Muscle of leg (tissue), 11 donors: ENCODE results near the gene ACTL10. TPM values are rescaled to one million over a fixed set of nuclear protein-coding genes. Genes with fewer than 3 reads are reported as not detected.
"Not testable (repeated sequence)": the region's sequence is repeated elsewhere in the genome, so short reads cannot be mapped to it uniquely, and the experiment has no call there.

Experiments used
- DNase-seq: peaks from one replicate; pipeline ENCODE4 v3.0.0; 2013
- H3K27ac ChIP-seq: one replicate; pipeline ENCODE4 v1.5.1; 2013; ENCODE audit warnings: mild to moderate bottlenecking, low read length, control low read depth
- H3K27me3 ChIP-seq: one replicate; pipeline ENCODE4 v1.6.1; 2013; ENCODE audit warnings: low read length; ENCODE audit not compliant: control insufficient read depth, insufficient read depth
- H3K36me3 ChIP-seq: one replicate; pipeline ENCODE4 v1.6.1; 2013; ENCODE audit warnings: low read length; ENCODE audit not compliant: control insufficient read depth, insufficient read depth
- H3K4me1 ChIP-seq: one replicate; pipeline ENCODE4 v1.6.1; 2013; ENCODE audit warnings: low read length; ENCODE audit not compliant: control insufficient read depth, insufficient read depth
- H3K4me3 ChIP-seq: one replicate; pipeline ENCODE4 v1.5.1; 2013; ENCODE audit warnings: low read length, control low read depth
- H3K9me3 ChIP-seq: replicated peaks from 2 replicates; pipeline ENCODE4 v1.6.1; 2013; ENCODE audit warnings: low read depth, low read length; ENCODE audit not compliant: control insufficient read depth
- WGBS: methylation state at CpG from one replicate; pipeline ENCODE4 v1.1.5; 2013; ENCODE audit warnings: missing lambda C conversion rate; ENCODE audit not compliant: insufficient coverage; 5-methylcytosine and 5-hydroxymethylcytosine counted together
- polyA plus RNA-seq, 8 donors: library from polyadenylated mRNA; unstranded; fragments of 120-200 nt; gene quantifications; one replicate each; pipeline versions ENCODE4 v1.2.1 to v1.2.3, GENCODE V29; 2013; ENCODE audit warnings: inconsistent platforms in 1 of 8, low replicate concordance in 1 of 8; ENCODE audit not compliant: insufficient read length in 8 of 8, insufficient read depth in 1 of 8
- total RNA-seq: library from RNA; stranded (reverse); fragments of 120-200 nt; gene quantifications from one replicate; pipeline ENCODE4 v1.2.4, GENCODE V29; 2013

The ACTL10 gene
- total and polyA plus RNA-seq, 9 donors: 0.22 to 0.78 (median 0.46) TPM

GRCh38 chr20:33694639-33695012 is 27.9 kb downstream of the ACTL10 start:
- Histone ChIP-seq H3K9me3 (no peaks in the 10 kb centered on the region), H3K27me3 (no peaks in the 10 kb centered on the region), H3K4me1 (peaks cover 28% of the 10 kb centered on the region), H3K4me3 (no peak overlapping the region), H3K36me3 (no peaks in the 10 kb centered on the region), H3K27ac (peak overlapping the region; percentile 81)
- 61% methylated on average over 6 of the region's 6 CpGs for WGBS
- DNase-seq: peak; percentile 56

GRCh38 chr20:33696448-33696847 is 29.7 kb downstream of the ACTL10 start:
- DNase-seq: no peak
- H3K27ac ChIP-seq: no peak overlapping the region
- WGBS: no CpG with 5 or more reads among the region's 4 CpGs
- peaks cover 28% of the 10 kb centered on the region for H3K4me1 ChIP-seq
- no peak overlapping the region for H3K4me3 ChIP-seq
- no peaks in the 10 kb centered on the region for H3K9me3 ChIP-seq
- H3K36me3 ChIP-seq: no peaks in the 10 kb centered on the region
- no peaks in the 10 kb centered on the region for H3K27me3 ChIP-seq

- H3K4me3 ChIP-seq: no peak overlapping the region
- no peaks in the 10 kb centered on the region for H3K27me3 ChIP-seq
- H3K27ac ChIP-seq: peak overlapping the region; percentile 20
- WGBS: 28% methylated on average over 5 of the region's 8 CpGs
- DNase-seq: peak; percentile 90
- H3K9me3 ChIP-seq: no peaks in the 10 kb centered on the region
- H3K36me3 ChIP-seq: no peaks in the 10 kb centered on the region
- peaks cover 28% of the 10 kb centered on the region for H3K4me1 ChIP-seq
Measured at GRCh38 chr20:33697129-33697528, 30.4 kb downstream of the ACTL10 start.

- peaks cover 29% of the 10 kb centered on the region for H3K4me1 ChIP-seq
- WGBS: no CpG with 5 or more reads among the region's 27 CpGs
- H3K27me3 ChIP-seq, DNase-seq, H3K9me3 ChIP-seq, H3K4me3 ChIP-seq, H3K36me3 ChIP-seq, H3K27ac ChIP-seq: not testable (repeated sequence)
Measured at GRCh38 chr20:33698966-33699365, 32.2 kb downstream of the ACTL10 start.

GRCh38 chr20:33700696-33701441 is 34.1 kb downstream of the ACTL10 start:
- H3K27me3 ChIP-seq, H3K27ac ChIP-seq, H3K36me3 ChIP-seq, H3K4me3 ChIP-seq, H3K9me3 ChIP-seq, DNase-seq: not testable (repeated sequence)
- peaks cover 14% of the 10 kb centered on the region for H3K4me1 ChIP-seq
- 94% methylated on average over 30 of the region's 45 CpGs for WGBS

DNA sequence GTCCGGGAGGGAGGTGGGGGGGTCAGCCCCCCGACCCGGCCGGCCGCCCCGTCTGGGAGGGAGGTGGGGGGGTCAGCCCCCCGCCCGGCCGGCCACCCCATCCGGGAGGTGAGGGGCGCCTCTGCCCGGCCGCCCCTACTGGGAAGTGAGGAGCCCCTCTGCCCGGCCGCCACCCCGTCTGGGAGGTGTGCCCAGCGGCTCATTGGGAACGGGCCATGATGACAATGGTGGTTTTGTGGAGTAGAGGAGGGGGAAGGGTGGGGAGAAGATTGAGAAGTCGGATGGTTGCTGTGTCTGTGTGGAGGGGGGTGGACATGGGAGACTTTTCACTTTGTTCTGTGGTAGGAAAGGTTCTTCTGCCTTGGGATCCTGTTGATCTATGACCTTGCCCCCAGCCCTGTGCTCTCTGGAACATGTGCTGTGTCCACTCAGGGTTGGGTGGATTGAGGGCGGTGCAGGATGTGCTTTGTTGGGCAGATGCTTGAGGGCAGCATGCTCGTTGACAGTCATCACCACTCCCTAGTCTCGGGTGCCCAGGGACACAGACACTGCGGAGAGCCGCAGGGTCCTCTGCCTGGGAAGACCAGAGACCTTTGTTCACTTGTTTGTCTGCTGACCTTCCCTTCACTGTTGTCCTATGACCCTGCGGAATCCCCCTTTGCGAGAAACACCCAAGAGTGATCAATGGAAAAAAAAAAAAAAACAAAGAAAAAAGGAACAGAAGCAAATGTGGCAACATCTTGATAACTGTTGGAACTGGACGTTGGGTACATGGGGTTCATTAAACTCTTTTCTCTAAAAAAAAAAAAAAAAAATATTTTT is 35.1 kb downstream of the ACTL10 start:
- DNase-seq: no peak
- Histone ChIP-seq H3K27me3 (no peaks in the 10 kb centered on the region), H3K9me3 (no peaks in the 10 kb centered on the region), H3K36me3 (peaks cover under 1% of the 10 kb centered on the region), H3K27ac (no peak overlapping the region), H3K4me3 (no peak overlapping the region), H3K4me1 (peaks cover 13% of the 10 kb centered on the region)
- 94% methylated on average over 19 of the region's 27 CpGs for WGBS

DNA sequence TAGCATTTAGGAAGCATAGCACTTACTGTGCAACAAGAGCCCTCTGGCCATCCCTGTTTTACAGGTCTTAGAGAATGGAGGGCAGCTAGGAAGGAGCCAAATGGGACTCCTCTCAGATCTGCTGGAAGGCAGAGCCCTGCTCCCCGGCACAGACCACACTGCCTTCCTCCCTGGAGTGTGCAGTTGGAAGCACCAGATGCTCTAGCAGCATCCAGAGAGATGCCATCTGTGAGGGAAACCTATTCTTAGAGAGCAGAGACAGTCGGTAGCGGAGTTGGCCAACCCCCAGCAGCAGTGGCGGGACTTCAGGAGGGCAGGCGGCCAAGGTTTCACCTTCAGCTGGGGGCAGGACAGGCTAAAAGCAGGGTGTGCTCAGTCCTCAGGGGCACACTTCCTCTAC is 36.1 kb downstream of the ACTL10 start:
- no peaks in the 10 kb centered on the region for H3K27me3 ChIP-seq
- H3K4me1 ChIP-seq: peaks cover 8% of the 10 kb centered on the region
- 26% methylated on average over 5 of the region's 5 CpGs for WGBS
- no peaks in the 10 kb centered on the region for H3K9me3 ChIP-seq
- peak; percentile 55 for DNase-seq
- H3K27ac ChIP-seq: no peak overlapping the region
- no peak overlapping the region for H3K4me3 ChIP-seq
- peaks cover 10% of the 10 kb centered on the region for H3K36me3 ChIP-seq

DNA sequence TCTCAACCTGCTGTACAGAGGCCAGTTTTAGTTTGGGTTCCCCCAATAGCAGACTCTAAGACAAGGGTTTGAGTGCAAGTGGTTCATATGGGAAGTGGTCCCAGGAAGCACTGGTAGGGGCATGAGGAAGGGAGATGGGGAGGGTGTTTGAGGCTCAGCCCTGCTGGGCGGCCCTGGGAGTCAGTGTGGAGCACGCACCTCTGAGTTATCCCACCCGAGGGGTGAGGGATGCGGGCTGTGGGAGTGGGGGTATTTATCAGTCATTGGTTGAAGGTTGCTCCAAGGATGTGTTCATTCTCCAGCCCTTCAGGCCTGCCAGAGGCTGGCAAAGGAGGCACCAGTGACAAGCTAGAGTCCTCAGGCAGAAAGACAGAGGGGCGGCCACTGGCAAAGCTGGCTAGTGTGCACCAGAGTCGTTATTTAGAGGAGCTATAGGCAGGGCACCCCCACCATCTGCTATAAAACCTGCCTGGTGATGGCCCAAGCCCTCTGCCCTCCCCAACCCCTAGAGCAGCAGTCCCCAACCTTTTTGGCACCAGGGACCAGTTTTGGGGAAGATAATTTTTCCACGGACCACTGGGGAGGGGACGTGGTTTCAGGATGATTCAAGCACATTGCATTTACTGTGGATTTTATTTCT is 36.9 kb downstream of the ACTL10 start:
- Histone ChIP-seq H3K27me3 (no peaks in the 10 kb centered on the region), H3K4me3 (no peak overlapping the region), H3K4me1 (peaks cover 8% of the 10 kb centered on the region), H3K9me3 (no peaks in the 10 kb centered on the region), H3K27ac (no peak overlapping the region), H3K36me3 (peaks cover 10% of the 10 kb centered on the region)
- WGBS: 100% methylated on average over 4 of the region's 8 CpGs
- DNase-seq: no peak

DNA sequence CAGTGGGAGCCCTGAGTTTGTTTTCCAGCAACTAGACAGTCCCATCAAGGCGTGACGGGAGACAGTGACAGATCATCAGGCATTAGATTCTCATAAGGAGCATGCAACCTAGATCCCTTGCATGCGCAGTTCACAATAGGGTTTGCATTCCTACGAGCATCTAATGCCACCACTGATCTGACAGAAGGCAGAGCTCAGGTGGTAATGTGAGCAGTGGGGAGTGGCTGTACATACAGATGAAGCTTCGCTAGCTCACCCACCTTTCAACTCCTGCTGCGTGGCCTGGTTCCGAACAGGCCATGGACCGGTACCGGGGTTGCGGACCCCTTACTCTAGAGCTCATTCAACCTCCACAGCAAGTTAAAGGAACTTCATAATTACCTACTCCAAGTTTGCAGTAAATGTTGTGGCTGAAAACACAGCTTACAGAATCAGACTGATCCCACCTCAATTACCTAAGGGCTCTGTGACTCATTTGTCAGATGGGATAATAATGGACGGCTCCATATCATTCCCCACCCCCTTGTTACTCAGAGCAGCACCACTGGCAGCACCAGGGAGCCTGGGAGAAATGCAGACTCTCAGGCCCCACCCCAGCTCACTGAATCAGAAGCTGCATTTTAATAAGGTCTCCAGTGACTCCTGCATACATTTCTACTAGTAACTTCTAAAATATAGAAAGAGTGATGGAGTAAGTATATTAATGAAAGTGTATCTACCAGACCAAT is 37.6 kb downstream of the ACTL10 start:
- Histone ChIP-seq H3K27ac (no peak overlapping the region), H3K4me1 (peaks cover 8% of the 10 kb centered on the region), H3K27me3 (no peaks in the 10 kb centered on the region), H3K4me3 (no peak overlapping the region), H3K36me3 (peaks cover 10% of the 10 kb centered on the region), H3K9me3 (no peaks in the 10 kb centered on the region)
- WGBS: 100% methylated on average over 3 of the region's 11 CpGs
- no peak for DNase-seq
